ENCODE data around the gene PRKCE. TPM values are rescaled to one million over a fixed set of nuclear protein-coding genes. Genes with fewer than 3 reads are reported as not detected.

The PRKCE gene
- total RNA-seq, 1 experiment from 2014 or later = 17.7 TPM

DNA sequence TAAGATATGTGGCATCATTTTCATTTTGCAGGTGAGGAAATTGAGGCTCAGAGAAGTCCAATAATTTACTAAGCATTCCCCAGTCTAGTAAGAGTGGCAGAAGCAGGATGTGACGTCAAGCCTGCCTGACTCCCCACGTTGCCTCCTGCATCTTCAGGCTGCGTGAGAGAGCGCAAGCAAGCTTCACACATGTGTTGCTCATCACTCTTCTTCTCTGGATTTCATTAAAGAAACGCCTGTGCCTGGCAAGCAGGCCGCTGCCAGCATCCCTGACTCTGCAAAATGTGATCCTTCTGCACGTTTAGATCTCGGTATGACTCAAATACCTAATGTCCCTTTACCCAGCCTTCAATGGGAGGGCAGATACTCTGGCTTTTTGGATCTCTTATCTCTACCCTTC, 96.8 kb downstream of the PRKCE start:
- CTCF ChIA-PET = no interaction called here
- no peak overlapping the region for H3K27ac Mint-ChIP-seq (ENCODE audit: unreplicated experiment)
- H3K27me3 Mint-ChIP-seq (ENCODE audit: unreplicated experiment) = no peaks in the 10 kb centered on the region
- no peak for TF ChIP-seq CTCF (IDR thresholded peaks at IDR 0.05; ENCODE audit: unreplicated experiment)
- BruUV-seq (replicated peaks) = no TSS peak
- peaks cover 3% of the 10 kb centered on the region for H3K9me3 Mint-ChIP-seq (ENCODE audit: low read depth, unreplicated experiment)
- intact Hi-C loops (cut with micrococcal nuclease; ENCODE audit: unreplicated experiment) = no loop called here
- H3K36me3 Mint-ChIP-seq (ENCODE audit: insufficient read depth, unreplicated experiment) = no peaks in the 10 kb centered on the region
- H3K4me3 Mint-ChIP-seq (ENCODE audit: low read depth, unreplicated experiment) = no peak overlapping the region
- no peaks in the 10 kb centered on the region for H3K4me1 Mint-ChIP-seq (ENCODE audit: low read depth, unreplicated experiment)
- no peak for DNase-seq

DNA sequence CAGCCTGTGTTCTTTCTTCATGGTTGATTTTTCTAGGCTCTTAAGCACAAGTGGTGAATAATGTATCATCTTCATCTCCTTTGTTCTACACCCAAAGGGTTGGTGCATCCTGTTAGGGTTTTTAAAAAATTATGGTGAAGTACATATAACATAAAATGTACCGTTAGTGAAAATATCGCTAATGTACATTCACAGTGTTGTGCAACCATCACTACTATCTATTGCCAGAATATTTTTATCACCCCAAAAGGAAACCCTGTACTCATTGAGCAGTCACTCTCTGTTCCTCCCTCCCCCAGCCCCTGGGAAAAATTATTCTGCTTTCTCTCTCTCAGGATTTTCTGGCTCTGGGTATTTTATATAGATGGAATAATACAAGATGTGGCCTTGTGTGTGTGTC, 98.5 kb downstream of the PRKCE start:
- Mint-ChIP-seq H3K36me3 (ENCODE audit: insufficient read depth, unreplicated experiment) (no peaks in the 10 kb centered on the region), H3K4me1 (ENCODE audit: low read depth, unreplicated experiment) (no peaks in the 10 kb centered on the region), H3K27ac (ENCODE audit: unreplicated experiment) (no peak overlapping the region), H3K27me3 (ENCODE audit: unreplicated experiment) (no peaks in the 10 kb centered on the region), H3K4me3 (ENCODE audit: low read depth, unreplicated experiment) (no peak overlapping the region), H3K9me3 (ENCODE audit: low read depth, unreplicated experiment) (peaks cover 3% of the 10 kb centered on the region)
- CTCF ChIA-PET = no interaction called here
- intact Hi-C loops (cut with micrococcal nuclease; ENCODE audit: unreplicated experiment) = no loop called here
- TF ChIP-seq CTCF (IDR thresholded peaks at IDR 0.05; ENCODE audit: unreplicated experiment) = no peak
- no TSS peak for BruUV-seq (replicated peaks)
- no peak for DNase-seq

DNA sequence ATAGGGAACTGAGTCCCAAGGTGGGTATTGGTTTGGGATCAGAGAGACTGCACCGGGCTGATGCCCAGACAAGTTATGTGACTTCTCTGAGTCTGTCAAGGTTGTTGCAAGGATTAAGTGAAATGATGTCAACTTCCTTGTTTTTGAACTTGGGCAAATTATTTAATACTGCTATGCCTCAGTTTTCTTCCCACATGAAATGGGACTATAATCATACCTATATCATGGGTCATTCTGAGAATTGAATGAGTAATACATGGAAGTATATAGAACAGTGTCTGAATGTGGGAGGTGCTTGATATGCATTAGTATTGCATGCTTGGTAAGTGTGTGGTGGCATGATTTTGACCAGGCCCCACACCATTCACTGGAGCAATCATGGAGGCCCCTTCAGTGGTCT, 99.0 kb downstream of the PRKCE start:
- TF ChIP-seq CTCF (IDR thresholded peaks at IDR 0.05; ENCODE audit: unreplicated experiment) = no peak
- no peak overlapping the region for H3K4me3 Mint-ChIP-seq (ENCODE audit: low read depth, unreplicated experiment)
- peaks cover 3% of the 10 kb centered on the region for H3K9me3 Mint-ChIP-seq (ENCODE audit: low read depth, unreplicated experiment)
- BruUV-seq (replicated peaks) = no TSS peak
- DNase-seq = no peak
- no peaks in the 10 kb centered on the region for H3K4me1 Mint-ChIP-seq (ENCODE audit: low read depth, unreplicated experiment)
- CTCF ChIA-PET = no interaction called here
- intact Hi-C loops (cut with micrococcal nuclease; ENCODE audit: unreplicated experiment) = no loop called here
- no peak overlapping the region for H3K27ac Mint-ChIP-seq (ENCODE audit: unreplicated experiment)
- no peaks in the 10 kb centered on the region for H3K36me3 Mint-ChIP-seq (ENCODE audit: insufficient read depth, unreplicated experiment)
- no peaks in the 10 kb centered on the region for H3K27me3 Mint-ChIP-seq (ENCODE audit: unreplicated experiment)

DNA sequence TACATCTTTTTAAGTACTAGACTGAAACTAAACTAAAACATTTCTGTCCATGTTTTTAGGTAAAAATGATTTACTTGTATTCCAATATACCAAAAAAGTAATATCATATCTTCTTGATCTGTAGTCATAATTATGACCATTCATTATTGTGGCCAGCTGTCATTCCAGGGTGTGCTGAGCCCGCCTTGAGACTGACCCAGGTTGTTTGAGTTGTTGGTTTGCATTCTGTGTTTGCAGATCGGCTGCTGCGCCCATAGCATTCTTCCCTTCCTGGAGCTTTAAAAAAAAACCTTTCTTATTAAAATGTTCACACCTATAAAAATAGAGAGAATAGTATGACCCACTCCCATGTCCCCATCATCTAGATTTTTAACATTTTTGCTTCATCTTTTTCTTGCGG, 101.9 kb downstream of the PRKCE start:
- no peaks in the 10 kb centered on the region for H3K36me3 Mint-ChIP-seq (ENCODE audit: insufficient read depth, unreplicated experiment)
- no peak for DNase-seq
- no TSS peak for BruUV-seq (replicated peaks)
- no peak for TF ChIP-seq CTCF (IDR thresholded peaks at IDR 0.05; ENCODE audit: unreplicated experiment)
- no peak overlapping the region for H3K27ac Mint-ChIP-seq (ENCODE audit: unreplicated experiment)
- no peak overlapping the region for H3K4me3 Mint-ChIP-seq (ENCODE audit: low read depth, unreplicated experiment)
- no peaks in the 10 kb centered on the region for H3K27me3 Mint-ChIP-seq (ENCODE audit: unreplicated experiment)
- CTCF ChIA-PET = no interaction called here
- H3K4me1 Mint-ChIP-seq (ENCODE audit: low read depth, unreplicated experiment) = no peaks in the 10 kb centered on the region
- intact Hi-C loops (cut with micrococcal nuclease; ENCODE audit: unreplicated experiment) = no loop called here
- H3K9me3 Mint-ChIP-seq (ENCODE audit: low read depth, unreplicated experiment) = no peaks in the 10 kb centered on the region

All from Calu3 (cell line).